GM12892 (cell line): ENCODE results near the gene ZNF460.

Source experiments
- POLR2AphosphoS5 ChIP-seq: IDR thresholded peaks from 2 replicates; pipeline ENCODE4 v1.6.1; 2011; ENCODE audit warnings: low read depth, low read length, control low read depth
- TAF1 ChIP-seq: IDR thresholded peaks from 2 replicates; pipeline ENCODE4 v1.6.1; 2011; ENCODE audit warnings: low read depth, mild to moderate bottlenecking, control low read depth, low read length, borderline replicate concordance

GRCh38 chr19:57317503-57317902 lies 37.2 kb downstream of the ZNF460 start:
- no peak for TF ChIP-seq POLR2AphosphoS5
- no peak for TF ChIP-seq TAF1
